ENCODE data around the gene CAPN3. TPM values are rescaled to one million over a fixed set of nuclear protein-coding genes. Genes with fewer than 3 reads are reported as not detected.

Gene CAPN3
- total RNA-seq, 4 donors from 2014 or later, result 0.82 to 8.8 (median 5.8) TPM

DNA sequence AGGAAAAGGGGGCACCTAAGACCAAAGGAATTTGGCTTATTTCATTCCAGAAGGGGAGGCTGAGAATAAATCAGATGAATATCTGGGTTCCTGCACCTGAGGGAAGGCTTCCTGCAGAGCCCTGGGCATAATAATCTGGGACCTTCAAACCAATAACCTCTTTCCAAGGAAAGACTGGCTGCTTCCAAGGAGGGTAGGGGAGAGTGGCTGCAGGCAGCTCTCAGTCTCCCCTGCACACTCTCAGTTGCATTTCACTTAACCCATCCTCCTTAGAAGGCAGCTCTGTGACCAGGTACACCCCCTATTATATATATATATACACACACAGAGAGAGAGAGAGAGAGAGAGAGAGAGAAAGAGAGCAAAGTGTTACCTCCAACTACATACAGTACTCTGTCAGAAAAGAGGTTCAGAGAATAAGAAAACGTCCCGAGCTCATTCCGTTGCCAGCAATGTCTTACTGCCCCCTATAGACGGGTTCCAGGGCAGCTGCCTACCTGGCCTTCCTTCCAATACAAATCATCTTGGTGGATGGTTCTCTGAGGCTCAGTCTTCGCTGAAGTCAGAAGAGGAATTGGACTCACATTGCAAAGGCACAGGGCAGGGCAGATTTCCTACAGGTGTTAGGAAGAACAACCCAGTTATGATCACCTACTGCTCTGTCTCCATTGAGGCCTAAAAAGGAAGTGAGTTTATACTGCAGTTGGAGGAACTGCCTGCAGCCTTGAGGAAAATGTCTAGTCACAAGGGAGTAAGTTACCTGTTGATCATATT is 26.1 kb downstream of the CAPN3 start:
- Histone ChIP-seq H3K27me3 (no peaks in the 10 kb centered on the region), H3K36me3 (peaks cover 0 to 30% (median 0%) of the 10 kb centered on the region in 3 donors), H3K27ac (no peak overlapping the region), H3K4me1 (no peaks in the 10 kb centered on the region), H3K4me3 (no peak overlapping the region), H3K9me3 (no peaks in the 10 kb centered on the region)
- 47 to 62% methylated on average over 5 of the region's 5 CpGs for WGBS, 2 donors
- DNase-seq, result no peak
- intact Hi-C loops (cut with DNase I), result no loop called here
- TF ChIP-seq POLR2A (IDR thresholded peaks at IDR 0.05), result no peak
- TF ChIP-seq, protein P1, sequence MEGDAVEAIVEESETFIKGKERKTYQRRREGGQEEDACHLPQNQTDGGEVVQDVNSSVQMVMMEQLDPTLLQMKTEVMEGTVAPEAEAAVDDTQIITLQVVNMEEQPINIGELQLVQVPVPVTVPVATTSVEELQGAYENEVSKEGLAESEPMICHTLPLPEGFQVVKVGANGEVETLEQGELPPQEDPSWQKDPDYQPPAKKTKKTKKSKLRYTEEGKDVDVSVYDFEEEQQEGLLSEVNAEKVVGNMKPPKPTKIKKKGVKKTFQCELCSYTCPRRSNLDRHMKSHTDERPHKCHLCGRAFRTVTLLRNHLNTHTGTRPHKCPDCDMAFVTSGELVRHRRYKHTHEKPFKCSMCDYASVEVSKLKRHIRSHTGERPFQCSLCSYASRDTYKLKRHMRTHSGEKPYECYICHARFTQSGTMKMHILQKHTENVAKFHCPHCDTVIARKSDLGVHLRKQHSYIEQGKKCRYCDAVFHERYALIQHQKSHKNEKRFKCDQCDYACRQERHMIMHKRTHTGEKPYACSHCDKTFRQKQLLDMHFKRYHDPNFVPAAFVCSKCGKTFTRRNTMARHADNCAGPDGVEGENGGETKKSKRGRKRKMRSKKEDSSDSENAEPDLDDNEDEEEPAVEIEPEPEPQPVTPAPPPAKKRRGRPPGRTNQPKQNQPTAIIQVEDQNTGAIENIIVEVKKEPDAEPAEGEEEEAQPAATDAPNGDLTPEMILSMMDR (IDR thresholded peaks at IDR 0.05), result peak in 4 of 6 experiments; percentile 10 to 50 (median 16)

DNA sequence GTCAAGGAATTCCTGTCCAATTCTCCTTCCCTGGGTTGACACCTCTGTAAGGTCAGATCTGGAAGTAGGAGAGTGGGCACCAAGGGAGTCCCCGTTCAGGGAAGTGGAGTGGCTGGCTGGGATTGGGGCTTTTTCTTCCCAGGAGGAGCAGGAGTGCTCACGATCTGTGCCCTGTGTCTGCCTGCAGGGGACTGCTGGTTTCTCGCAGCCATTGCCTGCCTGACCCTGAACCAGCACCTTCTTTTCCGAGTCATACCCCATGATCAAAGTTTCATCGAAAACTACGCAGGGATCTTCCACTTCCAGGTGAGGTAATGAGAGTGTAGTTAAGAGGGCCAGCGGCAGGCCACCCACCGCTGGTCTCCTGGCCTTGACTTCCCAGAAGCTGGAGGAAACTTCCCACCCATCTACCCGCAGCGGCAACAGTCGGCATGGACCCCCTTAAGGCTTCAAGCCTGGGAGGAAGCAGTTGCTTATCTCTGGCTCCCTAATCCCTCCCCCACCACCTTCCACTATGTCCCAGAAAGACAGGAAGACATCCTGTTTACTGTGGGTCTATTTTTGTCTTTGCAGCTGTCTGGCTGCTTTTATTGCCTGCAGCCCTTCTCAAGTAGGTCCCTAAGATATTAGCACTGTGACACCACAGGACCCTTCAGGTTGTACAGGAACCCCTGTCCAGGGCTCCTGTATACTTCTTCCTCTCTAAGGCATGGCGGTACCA is 26.8 kb downstream of the CAPN3 start:
- TF ChIP-seq POLR2A (IDR thresholded peaks at IDR 0.05), result no peak
- TF ChIP-seq, protein P1 (IDR thresholded peaks at IDR 0.05), result no peak
- H3K9me3 ChIP-seq, result no peaks in the 10 kb centered on the region
- no peak overlapping the region for H3K4me3 ChIP-seq
- DNase-seq, result no peak
- no peaks in the 10 kb centered on the region for H3K27me3 ChIP-seq
- no peak overlapping the region for H3K27ac ChIP-seq
- 73 to 83% methylated on average over 11 of the region's 12 CpGs for WGBS, 2 donors
- no peaks in the 10 kb centered on the region for H3K4me1 ChIP-seq
- peaks cover 0 to 30% (median 0%) of the 10 kb centered on the region in 3 donors for H3K36me3 ChIP-seq
- intact Hi-C loops (cut with DNase I), result no loop called here

DNA sequence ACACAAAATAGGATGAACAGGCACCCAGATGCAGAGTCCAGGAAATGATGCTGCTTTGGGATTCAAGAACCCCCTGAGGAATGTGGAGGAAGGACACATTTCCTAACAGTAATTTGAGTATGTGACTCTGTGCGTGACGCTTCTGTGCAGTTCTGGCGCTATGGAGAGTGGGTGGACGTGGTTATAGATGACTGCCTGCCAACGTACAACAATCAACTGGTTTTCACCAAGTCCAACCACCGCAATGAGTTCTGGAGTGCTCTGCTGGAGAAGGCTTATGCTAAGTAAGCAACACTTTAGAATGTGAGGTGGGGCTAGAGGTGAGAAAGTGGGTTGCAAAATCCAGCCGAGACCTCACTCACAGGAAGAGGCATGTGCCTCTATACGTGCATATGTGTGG is 28.3 kb downstream of the CAPN3 start:
- Histone ChIP-seq H3K36me3 (peaks cover 0 to 30% (median 0%) of the 10 kb centered on the region in 3 donors), H3K4me3 (no peak overlapping the region), H3K9me3 (no peaks in the 10 kb centered on the region), H3K27ac (no peak overlapping the region), H3K27me3 (no peaks in the 10 kb centered on the region), H3K4me1 (no peaks in the 10 kb centered on the region)
- WGBS, 2 donors, result 70 to 81% methylated on average over 8 of the region's 8 CpGs
- TF ChIP-seq, protein P1 (IDR thresholded peaks at IDR 0.05), result no peak
- TF ChIP-seq POLR2A (IDR thresholded peaks at IDR 0.05), result no peak
- DNase-seq, result no peak
- intact Hi-C loops (cut with DNase I), result no loop called here

DNA sequence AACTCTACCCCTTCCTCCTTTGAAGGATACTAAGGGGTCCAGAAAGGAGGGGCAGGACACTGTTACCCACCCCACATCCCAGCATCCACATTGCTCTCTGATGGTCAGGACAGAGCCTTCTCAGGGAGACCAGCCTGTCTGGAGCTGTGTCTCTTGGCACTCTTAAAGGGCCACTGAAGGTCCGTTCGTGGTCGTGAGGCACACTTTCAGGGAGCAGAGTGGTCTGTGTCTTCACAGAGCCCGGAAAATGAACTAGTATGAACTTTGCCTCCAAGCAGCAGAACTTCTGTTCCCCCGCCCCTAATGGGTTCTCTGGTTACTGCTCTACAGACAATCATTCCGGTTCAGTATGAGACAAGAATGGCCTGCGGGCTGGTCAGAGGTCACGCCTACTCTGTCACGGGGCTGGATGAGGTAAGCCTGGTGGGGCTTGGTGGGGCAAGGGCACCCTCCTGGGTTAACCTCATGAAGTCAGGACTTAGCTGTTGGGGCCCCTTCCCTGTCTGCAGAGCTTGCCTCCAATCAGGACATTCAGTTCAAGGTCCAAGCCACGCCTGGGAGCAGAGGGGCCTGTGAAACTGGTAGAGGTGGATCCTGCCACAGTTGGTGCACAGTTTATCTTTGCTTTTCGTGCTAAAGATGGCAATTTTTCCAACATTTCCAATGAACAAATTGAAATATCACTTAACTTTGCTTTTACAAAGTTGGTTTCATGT is 33.2 kb downstream of the CAPN3 start:
- Histone ChIP-seq H3K4me1 (no peaks in the 10 kb centered on the region), H3K27me3 (no peaks in the 10 kb centered on the region), H3K4me3 (no peak overlapping the region), H3K27ac (no peak overlapping the region), H3K9me3 (no peaks in the 10 kb centered on the region), H3K36me3 (no peaks in the 10 kb centered on the region)
- intact Hi-C loops (cut with DNase I), result no loop called here
- DNase-seq, result no peak
- no peak for TF ChIP-seq POLR2A (IDR thresholded peaks at IDR 0.05)
- TF ChIP-seq, protein P1 (IDR thresholded peaks at IDR 0.05), result no peak
- WGBS, 2 donors, result 72 to 79% methylated on average over 2 to 10 of the region's 11 CpGs

Measured in esophagus squamous epithelium (tissue), 5 donors.